Jurkat, Clone E6-1 (cell line): ENCODE data around the gene NHLH2.

Experiments used
- DNase-seq: peaks from one replicate; pipeline ENCODE4 v3.0.0-alpha.2; 2011; ENCODE audit warnings: low read depth, low spot score
- H3K4me3 ChIP-seq: 2 replicates; pipeline ENCODE4 v1.5.1; 2011; ENCODE audit warnings: mild to moderate bottlenecking, low read length, control low read depth, moderate library complexity

Gene NHLH2

GRCh38 chr1:115811140-115811828 is 29.6 kb downstream of the NHLH2 start:
- no peak overlapping the region for H3K4me3 ChIP-seq
- DNase-seq, result no peak

GRCh38 chr1:115810609-115811008 is 30.3 kb downstream of the NHLH2 start:
- H3K4me3 ChIP-seq, result no peak overlapping the region
- DNase-seq, result no peak

GRCh38 chr1:115809847-115810246 is 31.1 kb downstream of the NHLH2 start:
- no peak overlapping the region for H3K4me3 ChIP-seq
- no peak for DNase-seq

GRCh38 chr1:115809076-115809475 is 31.9 kb downstream of the NHLH2 start:
- DNase-seq, result no peak

GRCh38 chr1:115807723-115808122 is 33.2 kb downstream of the NHLH2 start:
- DNase-seq, result peak; percentile 75
- no peak overlapping the region for H3K4me3 ChIP-seq

More at GRCh38 chr1:115809076-115809475, 31.9 kb downstream of the NHLH2 start:
- H3K4me3 ChIP-seq, result no peak overlapping the region

- H3K4me3 ChIP-seq, result no peak overlapping the region
- no peak for DNase-seq
Measured at GRCh38 chr1:115805597-115805996, 35.3 kb downstream of the NHLH2 start.

- no peak overlapping the region for H3K4me3 ChIP-seq
- no peak for DNase-seq
Measured at GRCh38 chr1:115802416-115802815, 38.5 kb downstream of the NHLH2 start.

- H3K4me3 ChIP-seq, result no peak overlapping the region
- no peak for DNase-seq
Measured at GRCh38 chr1:115797486-115797885, 43.4 kb downstream of the NHLH2 start.

GRCh38 chr1:115796897-115797296 is 44.0 kb downstream of the NHLH2 start:
- no peak overlapping the region for H3K4me3 ChIP-seq
- no peak for DNase-seq

- no peak for DNase-seq
- no peak overlapping the region for H3K4me3 ChIP-seq
Measured at GRCh38 chr1:115796036-115796435, 44.9 kb downstream of the NHLH2 start.

- no peak for DNase-seq
- no peak overlapping the region for H3K4me3 ChIP-seq
Measured at GRCh38 chr1:115794976-115795639, 45.8 kb downstream of the NHLH2 start.

GRCh38 chr1:115793162-115793561 is 47.8 kb downstream of the NHLH2 start:
- no peak for DNase-seq

GRCh38 chr1:115791816-115792215 is 49.1 kb downstream of the NHLH2 start:
- DNase-seq, result no peak
- H3K4me3 ChIP-seq, result no peak overlapping the region

More at GRCh38 chr1:115793162-115793561, 47.8 kb downstream of the NHLH2 start:
- no peak overlapping the region for H3K4me3 ChIP-seq

GRCh38 chr1:115790846-115791245 is 50.1 kb downstream of the NHLH2 start:
- no peak overlapping the region for H3K4me3 ChIP-seq
- no peak for DNase-seq

- no peak for DNase-seq
- no peak overlapping the region for H3K4me3 ChIP-seq
Measured at GRCh38 chr1:115790356-115790755, 50.6 kb downstream of the NHLH2 start.
